Activated CD8-positive, alpha-beta memory T cell treated with anti-CD3 and anti-CD28 coated beads, Interleukin-2, amount 50 U/mL, for 24 hours (primary cell): ENCODE measurements around the gene RFC4.
"Not testable (repeated sequence)": the region's sequence is repeated elsewhere in the genome, so short reads cannot be mapped to it uniquely, and the experiment has no call there.

Experiments
- DNase-seq: peaks from one replicate; pipeline ENCODE4 v3.0.0-alpha.2; 2020; ENCODE audit errors: extremely low read depth

The RFC4 gene

GRCh38 chr3:186825294-186825821, 19.1 kb upstream of the RFC4 start:
- DNase-seq, result no peak

DNA sequence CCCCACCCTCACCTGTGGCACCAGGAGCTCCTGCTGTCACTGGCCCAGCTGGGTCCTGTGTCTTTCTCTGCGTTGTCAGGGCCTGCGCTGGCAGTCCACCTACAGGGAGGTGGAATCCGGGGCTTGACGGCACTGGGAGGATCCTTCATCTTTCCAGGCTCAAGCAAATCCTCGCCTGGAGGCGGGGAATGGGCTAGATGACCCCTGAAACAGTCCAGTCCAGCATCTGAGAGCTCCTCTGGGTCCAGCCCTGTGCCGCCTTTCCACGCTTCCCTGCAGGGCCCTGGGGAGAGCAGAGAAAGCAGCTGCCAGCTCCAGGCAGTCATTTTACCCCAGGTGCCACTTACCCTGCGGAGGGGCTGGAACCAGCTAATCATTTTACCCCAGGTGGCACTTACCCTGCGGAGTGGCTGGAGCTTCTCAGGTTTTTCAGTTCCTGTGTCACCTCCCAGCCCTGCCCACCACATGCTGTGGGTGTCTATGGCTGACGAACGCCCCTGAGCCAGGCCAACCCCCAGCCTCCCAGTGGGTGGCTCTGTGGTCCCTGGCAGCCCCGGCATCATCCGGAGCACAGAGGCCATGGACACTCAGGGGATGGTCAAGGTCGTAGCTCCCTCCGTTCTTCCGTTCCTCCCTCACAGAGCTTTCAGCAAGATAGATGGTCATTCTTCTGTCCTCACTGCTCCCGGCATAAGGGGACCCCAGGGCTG, 18.3 kb upstream of the RFC4 start:
- no peak for DNase-seq

DNA sequence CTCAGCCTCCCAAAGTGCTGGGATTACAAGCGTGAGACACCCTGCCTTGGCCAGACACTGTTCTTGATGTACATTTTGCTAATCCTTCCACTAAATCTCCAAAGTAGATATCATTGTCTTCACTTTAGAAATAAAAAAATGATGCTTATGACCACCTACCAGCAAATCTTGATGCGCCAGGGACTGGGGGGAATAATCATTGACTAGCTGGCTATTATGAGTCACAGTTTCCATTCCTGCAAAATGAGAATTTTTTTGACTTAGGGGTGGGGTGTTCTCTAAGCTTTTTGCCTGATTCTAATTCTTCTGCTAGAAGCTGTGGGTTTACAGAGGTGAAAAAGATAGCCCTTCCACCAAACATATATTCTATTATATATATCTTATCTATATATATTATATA, 17.1 kb upstream of the RFC4 start:
- no peak for DNase-seq

- DNase-seq, result not testable (repeated sequence)
Observed at GRCh38 chr3:186822388-186822759, 16.1 kb upstream of the RFC4 start.

DNA sequence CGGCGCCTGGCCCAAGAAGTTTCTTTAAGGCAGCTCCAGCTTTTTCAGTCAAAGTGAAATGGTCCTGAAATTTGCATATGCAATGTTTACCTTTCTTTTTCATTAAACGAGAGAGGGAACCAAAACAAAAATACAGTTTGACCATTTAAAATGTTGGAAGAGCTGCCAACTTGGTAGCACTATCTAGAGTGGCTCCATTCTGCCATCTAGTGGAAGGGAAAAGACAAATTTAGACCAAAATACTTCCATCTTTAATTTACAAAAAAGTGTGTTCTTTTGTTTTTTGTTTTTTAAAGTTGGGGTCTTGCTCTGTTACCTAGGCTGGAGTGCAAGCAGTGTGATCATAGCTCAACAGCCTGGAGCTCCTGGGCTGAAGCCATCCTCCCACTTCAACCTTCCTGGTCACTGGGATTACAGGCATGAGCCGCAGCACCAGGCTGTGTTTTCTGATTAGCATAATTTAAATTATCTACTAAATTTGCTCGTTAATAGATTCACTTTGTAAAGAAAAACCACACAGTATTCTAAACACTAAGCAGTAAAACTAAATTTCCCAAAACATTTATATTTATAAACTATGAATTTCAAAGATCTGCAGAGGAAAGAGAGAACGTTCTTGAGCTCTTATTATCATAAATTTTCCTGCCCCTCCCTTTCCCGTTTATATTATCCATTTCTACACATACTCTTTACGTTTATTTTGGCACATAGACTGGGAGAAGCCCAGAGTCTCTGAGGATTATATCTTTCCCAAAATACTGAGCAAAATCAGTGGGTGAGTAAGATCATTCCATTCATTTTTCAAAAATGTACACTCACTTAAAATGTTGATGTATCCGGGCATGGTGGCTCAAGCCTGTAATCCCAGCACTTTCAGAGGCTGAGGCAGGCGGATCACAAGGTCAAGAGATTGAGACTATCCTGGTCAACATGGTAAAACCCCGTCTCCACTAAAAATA, 15.4 kb upstream of the RFC4 start:
- DNase-seq, result no peak

GRCh38 chr3:186818956-186819355, 12.7 kb upstream of the RFC4 start:
- DNase-seq, result no peak

GRCh38 chr3:186818516-186818915, 12.2 kb upstream of the RFC4 start:
- no peak for DNase-seq

GRCh38 chr3:186815435-186815834, 9.2 kb upstream of the RFC4 start:
- DNase-seq, result no peak

DNA sequence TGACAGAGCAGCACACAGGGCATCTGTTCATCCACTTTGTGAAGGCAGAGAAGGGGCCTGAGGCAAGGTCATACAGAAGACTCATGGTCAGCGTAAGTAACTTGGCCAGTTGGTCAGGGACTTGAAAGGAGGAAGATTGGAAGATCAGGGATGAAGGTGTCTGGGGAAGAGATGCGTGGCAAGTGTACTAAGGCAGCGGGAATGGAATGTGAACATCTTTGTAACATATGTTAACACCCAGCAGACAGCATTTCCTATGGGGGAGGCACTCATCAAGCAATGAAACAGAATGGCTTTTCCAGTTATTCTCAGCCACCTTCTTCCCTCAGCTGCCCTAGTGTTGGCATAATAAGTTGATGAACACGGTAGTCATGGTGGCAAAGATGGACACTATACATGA, 7.8 kb upstream of the RFC4 start:
- no peak for DNase-seq

GRCh38 chr3:186811313-186811712, 5.0 kb upstream of the RFC4 start:
- DNase-seq, result not testable (repeated sequence)

GRCh38 chr3:186810336-186810996, 4.2 kb upstream of the RFC4 start:
- DNase-seq, result no peak

DNA sequence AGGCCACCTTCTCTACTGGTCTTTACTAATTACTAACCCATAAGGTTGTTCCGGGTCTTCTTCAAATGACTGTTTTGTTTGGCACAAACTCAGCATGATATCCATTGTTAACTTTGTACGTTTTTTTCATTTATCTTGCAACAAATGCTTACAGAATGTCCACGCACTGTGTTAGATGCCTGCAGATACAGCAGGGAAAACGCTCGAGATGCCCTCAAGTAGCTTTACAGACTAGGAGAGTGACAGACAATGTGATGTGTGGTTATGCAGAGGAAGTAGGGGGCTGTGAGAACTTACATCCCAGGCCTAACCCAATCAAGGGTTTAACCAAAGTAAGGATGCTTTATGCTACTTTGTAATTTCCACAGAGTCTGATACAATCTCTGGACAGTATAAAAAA, 949 bp upstream of the RFC4 start:
- no peak for DNase-seq

DNA sequence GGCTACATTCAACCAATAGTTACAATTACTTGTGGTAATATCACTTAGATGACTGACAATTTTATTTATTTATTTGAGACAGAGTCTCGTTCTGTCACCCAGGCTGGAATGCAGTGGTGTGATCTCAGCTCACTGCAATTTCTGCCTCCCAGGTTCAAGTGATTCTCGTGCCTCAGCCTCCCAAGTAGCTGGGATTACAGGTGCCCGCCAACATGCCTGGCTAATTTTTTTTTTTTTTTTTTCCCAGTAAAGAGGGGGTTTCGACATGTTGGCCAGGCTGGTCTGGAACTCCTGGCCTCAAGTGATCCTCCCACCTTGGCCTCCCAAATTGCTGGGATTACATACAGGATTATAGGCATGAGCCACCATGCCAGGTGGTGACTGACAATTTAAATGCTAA, 2.8 kb downstream of the RFC4 start:
- DNase-seq, result not testable (repeated sequence)

DNA sequence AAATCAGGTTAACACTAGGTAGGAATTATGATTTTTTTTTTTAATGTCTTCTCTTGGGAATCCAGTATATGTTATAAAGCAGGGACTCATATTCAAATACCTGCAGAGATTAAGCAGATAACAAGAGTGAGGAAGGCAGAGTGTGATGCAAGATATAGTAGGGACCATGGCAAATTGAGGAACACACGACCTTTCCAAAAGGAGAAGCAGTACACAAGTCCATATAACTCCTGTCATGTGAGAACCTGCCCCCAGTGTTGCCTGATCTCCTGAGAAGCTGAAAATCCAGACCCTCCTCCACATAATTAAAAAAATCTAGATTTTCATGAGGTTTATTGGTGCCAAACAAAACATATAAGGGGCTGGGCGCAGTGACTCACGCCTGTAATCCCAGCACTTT, 3.6 kb downstream of the RFC4 start:
- no peak for DNase-seq

DNA sequence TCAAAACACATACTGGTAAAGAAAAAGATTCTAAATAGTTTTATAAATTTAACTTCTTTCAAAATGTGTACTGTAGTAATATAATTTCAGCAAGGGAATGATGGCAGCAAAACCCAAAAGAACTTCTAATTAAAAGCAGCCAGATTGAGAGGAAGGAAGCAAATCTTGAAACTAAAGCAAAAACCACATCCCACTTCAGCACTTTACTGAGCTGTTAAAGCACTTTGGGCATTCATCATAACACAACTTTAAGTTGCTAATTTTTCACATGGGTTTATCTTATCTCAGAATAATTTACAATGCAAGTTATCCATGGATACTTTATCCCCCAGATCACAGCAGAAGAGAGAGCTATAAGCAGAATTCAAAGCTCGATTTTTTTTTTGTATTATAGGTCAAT, 6.0 kb downstream of the RFC4 start:
- DNase-seq, result no peak

DNA sequence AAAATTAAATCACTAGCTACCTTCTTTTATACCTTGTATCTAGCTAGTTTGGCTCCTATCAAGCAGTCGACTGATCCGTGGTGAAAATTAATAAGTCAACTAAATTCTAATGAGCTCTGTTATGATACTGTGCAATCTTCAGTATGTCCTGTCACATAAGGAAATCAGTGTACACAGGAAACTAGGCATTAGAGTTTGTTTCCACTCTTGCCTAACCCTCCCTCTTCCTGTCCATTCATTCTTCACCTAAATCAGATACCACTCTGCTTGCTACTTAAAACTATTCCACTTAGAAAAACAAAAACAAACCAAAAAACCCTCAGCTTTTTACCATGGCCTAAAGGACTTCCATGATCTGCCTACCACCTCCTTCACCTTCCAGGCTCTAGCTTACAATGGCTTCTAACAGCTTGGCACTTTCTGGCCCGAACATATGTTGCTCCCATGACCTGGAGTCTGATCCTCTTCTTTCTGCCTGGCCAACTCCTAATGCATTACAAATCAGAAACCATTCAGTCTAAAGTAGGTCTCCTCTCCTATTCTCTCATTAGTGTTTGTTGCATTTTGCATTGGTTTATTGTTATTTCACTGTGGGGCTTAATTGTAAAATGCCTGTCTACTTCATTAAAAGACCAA, 7.9 kb downstream of the RFC4 start:
- DNase-seq, result no peak

- no peak for DNase-seq
Observed at GRCh38 chr3:186790261-186790981, 15.9 kb downstream of the RFC4 start.

DNA sequence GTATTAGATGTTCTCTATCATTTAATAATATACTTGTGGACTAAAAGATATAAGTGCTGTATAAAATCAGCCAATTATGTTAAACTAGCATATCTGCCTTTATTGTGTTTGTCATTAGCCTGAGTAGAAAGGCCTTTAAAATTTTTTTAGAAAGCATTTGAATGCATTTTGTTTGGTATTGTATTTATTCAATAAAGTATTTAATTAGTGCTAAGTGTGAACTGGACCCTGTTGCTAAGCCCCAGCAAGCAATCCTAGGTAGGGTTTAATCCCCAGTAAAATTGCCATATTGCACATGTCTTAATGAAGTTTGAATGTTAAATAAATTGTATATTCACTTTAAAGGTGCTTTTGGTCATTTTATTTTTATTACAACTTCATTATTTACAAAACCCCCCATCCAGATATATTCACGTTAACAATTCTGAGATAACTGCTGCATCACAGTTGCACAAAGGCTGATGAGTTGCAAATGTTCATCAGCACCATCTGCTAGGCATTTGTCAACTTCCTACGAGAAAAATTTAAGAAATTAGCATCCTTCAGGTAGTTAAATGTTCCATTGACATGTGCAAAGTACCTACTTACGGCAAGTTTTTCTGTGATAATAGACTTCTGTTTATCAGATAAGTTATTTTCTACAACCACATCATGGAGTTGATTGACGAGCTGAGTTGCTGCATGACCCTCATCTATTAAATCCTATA, 16.6 kb downstream of the RFC4 start:
- DNase-seq, result no peak

GRCh38 chr3:186788482-186789370, 17.6 kb downstream of the RFC4 start:
- no peak for DNase-seq
